ENCODE results near the gene NFATC2. TPM values are rescaled to one million over a fixed set of nuclear protein-coding genes. Genes with fewer than 3 reads are reported as not detected.

The NFATC2 gene
- total and polyA plus RNA-seq, 2 of the 8 experiments (the other 6 are each of a cell fraction or from before 2014, with no cell fraction given): 0.27 to 0.91 TPM

DNA sequence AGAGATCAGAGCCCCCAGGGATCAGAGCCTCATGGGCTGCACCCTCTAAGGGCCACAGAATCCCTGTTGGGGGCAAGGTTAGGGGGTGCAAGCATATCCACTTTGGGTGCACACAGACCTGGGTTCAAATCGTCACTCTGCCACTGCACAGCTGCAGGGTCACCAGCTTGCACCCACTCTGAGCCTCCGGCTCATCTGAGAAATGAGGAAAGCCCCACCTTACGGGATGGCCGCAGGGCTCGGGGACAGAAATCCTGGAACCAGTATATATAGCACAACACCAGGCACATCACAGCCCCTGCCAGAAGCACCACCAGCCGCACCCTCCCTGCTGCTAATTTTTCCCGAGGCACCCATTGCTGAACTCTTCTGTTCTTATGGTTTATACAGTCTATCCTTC lies 169.6 kb downstream of the NFATC2 start:
- no peak overlapping the region for H2AK5ac ChIP-seq (ENCODE audit: low read depth, low read length)
- H3K9me3 ChIP-seq (ENCODE audit: insufficient read depth in 2 of 2, low read depth in 1 of 2, low read length in 1 of 2): no peaks in the 10 kb centered on the region
- no peak for FAIRE-seq
- H2BK15ac ChIP-seq (ENCODE audit: low read length): no peak overlapping the region
- H3K27me3 ChIP-seq (replicated peaks in 1 of 4; ENCODE audit: control insufficient read depth in 3 of 4, extremely low read depth in 1 of 4, insufficient read depth in 3 of 4, low read length in 3 of 4): no peaks in the 10 kb centered on the region
- H4K91ac ChIP-seq (replicated peaks; ENCODE audit: insufficient read length, low read length): no peak overlapping the region
- no peak overlapping the region for H2BK5ac ChIP-seq (ENCODE audit: low read depth, low read length)
- H3K36me3 ChIP-seq (ENCODE audit: control insufficient read depth in 2 of 4, insufficient read depth in 4 of 4, low read length in 3 of 4): no peaks in the 10 kb centered on the region
- H3K4me3 ChIP-seq (ENCODE audit: extremely low read depth in 1 of 4, insufficient read depth in 2 of 4, low read depth in 3 of 4, low read length in 4 of 4): no peak overlapping the region
- CTCF ChIA-PET (ENCODE audit: partially characterized antibody): interaction anchor here (0.6 to 3.6 kb wide), 27 partner anchors 12 to 624 kb away, joined by 3 to 15 read pairs (median 4); no protein-coding TSS in a partner anchor
- no peak overlapping the region for H4K8ac ChIP-seq (ENCODE audit: extremely low read depth, insufficient read depth, low read length)
- no peak overlapping the region for H3K9ac ChIP-seq (replicated peaks in 1 of 4; ENCODE audit: extremely low read depth in 1 of 4, low read depth in 3 of 4, low read length in 3 of 4)
- DNase-seq (ENCODE audit: low read depth in 1 of 2, low spot score in 2 of 2): no peak
- H2AFZ ChIP-seq (ENCODE audit: low read length): no peak overlapping the region
- H2BK20ac ChIP-seq (ENCODE audit: low read length): no peak overlapping the region
- H3K14ac ChIP-seq (ENCODE audit: insufficient read length): no peak overlapping the region
- H2BK12ac ChIP-seq (ENCODE audit: low read depth, low read length): no peak overlapping the region
- no peak overlapping the region for H2BK120ac ChIP-seq (replicated peaks; ENCODE audit: low read depth, low read length)
- peak overlapping the region; percentile 19; the same call in 1 of the 2 replicates for H3K18ac ChIP-seq (ENCODE audit: extremely low read depth, low read length)
- H4K5ac ChIP-seq (ENCODE audit: insufficient read length, low read depth, low read length): no peak overlapping the region
- no peaks in the 10 kb centered on the region for H4K20me1 ChIP-seq (replicated peaks in 1 of 2; ENCODE audit: control insufficient read depth in 1 of 2, insufficient read depth in 2 of 2, low read length in 2 of 2)
- H3K23me2 ChIP-seq (ENCODE audit: low read depth, low read length): no peaks in the 10 kb centered on the region
- no peak overlapping the region for H3K27ac ChIP-seq (ENCODE audit: low read depth, low read length)
- no peaks in the 10 kb centered on the region for H3K79me1 ChIP-seq (ENCODE audit: low read depth, low read length)
- no peak overlapping the region for H3K56ac ChIP-seq (replicated peaks; ENCODE audit: insufficient read length, low read depth, low read length)
- 80% methylated on average over 7 of the region's 7 CpGs; no CpG with 5 or more reads in 1 of the 2 experiments for WGBS, 2 experiments (ENCODE audit: extremely low coverage in 1 of 2, insufficient coverage in 1 of 2, insufficient read length in 1 of 2, insufficient replicate concordance in 2 of 2, low coverage in 1 of 2, low lambda C conversion rate in 2 of 2, missing lambda C conversion rate in 1 of 2)
- no peak overlapping the region for H3K4ac ChIP-seq (replicated peaks; ENCODE audit: insufficient read length, low read depth, low read length)
- H3K23ac ChIP-seq (ENCODE audit: insufficient read length): no peak overlapping the region
- H3K4me2 ChIP-seq (ENCODE audit: insufficient read depth in 1 of 2, low read depth in 2 of 2, low read length in 2 of 2): no peak overlapping the region
- POLR2A ChIA-PET (ENCODE audit: partially characterized antibody): interaction anchor here (0.7 to 0.8 kb wide), 2 partner anchors 385 to 522 kb away, joined by 3 to 4 read pairs; no protein-coding TSS in a partner anchor
- H3K79me2 ChIP-seq (ENCODE audit: control insufficient read depth in 1 of 2, insufficient read depth in 2 of 2, low read length in 2 of 2): no peaks in the 10 kb centered on the region
- peaks cover 2 to 4% (median 2%) of the 10 kb centered on the region in 4 experiments; a peak in 3 of 7 replicates for H3K4me1 ChIP-seq (replicated peaks in 1 of 4; ENCODE audit: control insufficient read depth in 3 of 4, insufficient read depth in 4 of 4, low read length in 3 of 4)
- no peak for TF ChIP-seq SP4 (IDR thresholded peaks at IDR 0.05; ENCODE audit: low read length)
- TF ChIP-seq EZH2 (IDR thresholded peaks at IDR 0.05; ENCODE audit: low read depth, low read length, severe bottlenecking): no peak
- TF ChIP-seq SAP30 (IDR thresholded peaks at IDR 0.05; ENCODE audit: insufficient read depth, insufficient replicate concordance, low read length): no peak
- TF ChIP-seq GTF2F1 (IDR thresholded peaks at IDR 0.05; ENCODE audit: borderline replicate concordance, low read depth, low read length): no peak
- TF ChIP-seq, protein P1, sequence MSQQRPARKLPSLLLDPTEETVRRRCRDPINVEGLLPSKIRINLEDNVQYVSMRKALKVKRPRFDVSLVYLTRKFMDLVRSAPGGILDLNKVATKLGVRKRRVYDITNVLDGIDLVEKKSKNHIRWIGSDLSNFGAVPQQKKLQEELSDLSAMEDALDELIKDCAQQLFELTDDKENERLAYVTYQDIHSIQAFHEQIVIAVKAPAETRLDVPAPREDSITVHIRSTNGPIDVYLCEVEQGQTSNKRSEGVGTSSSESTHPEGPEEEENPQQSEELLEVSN (IDR thresholded peaks at IDR 0.05): no peak
- TF ChIP-seq BCL11A (IDR thresholded peaks at IDR 0.05; ENCODE audit: low read depth in 2 of 2, low read length in 2 of 2): no peak
- TF ChIP-seq CTBP2 (IDR thresholded peaks at IDR 0.05; ENCODE audit: borderline replicate concordance, insufficient read depth, insufficient read length, low read length): no peak
- TF ChIP-seq RAD21 (IDR thresholded peaks at IDR 0.05 in 1 of 2, conservative IDR thresholded peaks at IDR 0.05 in 1 of 2; ENCODE audit: low read depth in 2 of 2, low read length in 2 of 2): no peak
- TF ChIP-seq, protein P2, sequence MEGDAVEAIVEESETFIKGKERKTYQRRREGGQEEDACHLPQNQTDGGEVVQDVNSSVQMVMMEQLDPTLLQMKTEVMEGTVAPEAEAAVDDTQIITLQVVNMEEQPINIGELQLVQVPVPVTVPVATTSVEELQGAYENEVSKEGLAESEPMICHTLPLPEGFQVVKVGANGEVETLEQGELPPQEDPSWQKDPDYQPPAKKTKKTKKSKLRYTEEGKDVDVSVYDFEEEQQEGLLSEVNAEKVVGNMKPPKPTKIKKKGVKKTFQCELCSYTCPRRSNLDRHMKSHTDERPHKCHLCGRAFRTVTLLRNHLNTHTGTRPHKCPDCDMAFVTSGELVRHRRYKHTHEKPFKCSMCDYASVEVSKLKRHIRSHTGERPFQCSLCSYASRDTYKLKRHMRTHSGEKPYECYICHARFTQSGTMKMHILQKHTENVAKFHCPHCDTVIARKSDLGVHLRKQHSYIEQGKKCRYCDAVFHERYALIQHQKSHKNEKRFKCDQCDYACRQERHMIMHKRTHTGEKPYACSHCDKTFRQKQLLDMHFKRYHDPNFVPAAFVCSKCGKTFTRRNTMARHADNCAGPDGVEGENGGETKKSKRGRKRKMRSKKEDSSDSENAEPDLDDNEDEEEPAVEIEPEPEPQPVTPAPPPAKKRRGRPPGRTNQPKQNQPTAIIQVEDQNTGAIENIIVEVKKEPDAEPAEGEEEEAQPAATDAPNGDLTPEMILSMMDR (IDR thresholded peaks at IDR 0.05; ENCODE audit: control extremely low read depth in 1 of 3, insufficient read depth in 1 of 3, low read depth in 1 of 3, low read length in 3 of 3): no peak
